ENCODE measurements around the gene IL7R. TPM values are rescaled to one million over a fixed set of nuclear protein-coding genes. Genes with fewer than 3 reads are reported as not detected.

The IL7R gene
- total RNA-seq = 6.6 TPM

- DNase-seq (ENCODE audit: low spot score in 2 of 2) = no peak
- no peak for TF ChIP-seq CTCF (IDR thresholded peaks at IDR 0.05)
- Histone ChIP-seq H3K9me3 (no peaks in the 10 kb centered on the region), H3K36me3 (no peaks in the 10 kb centered on the region), H3K4me1 (no peaks in the 10 kb centered on the region), H3K27ac (no peak within 1 kb of the TSS), H3K4me3 (no peak within 1 kb of the TSS), H3K27me3 (no peaks in the 10 kb centered on the region)
- intact Hi-C loops (cut with DNase I) = no loop called here
Observed at GRCh38 chr5:35856765-35857351, at the start of gene IL7R. Gene IL7R (plus strand): TSS chr5:35856891. CDS start chr5:35856978, 87 bp downstream.

GRCh38 chr5:35810601-35811000 lies 46.1 kb upstream of the IL7R start:
- no peaks in the 10 kb centered on the region for H3K36me3 ChIP-seq
- intact Hi-C loops (cut with DNase I) = no loop called here
- no peak overlapping the region for H3K27ac ChIP-seq
- no peaks in the 10 kb centered on the region for H3K27me3 ChIP-seq
- H3K4me3 ChIP-seq = no peak overlapping the region
- no peak for DNase-seq (ENCODE audit: low spot score in 2 of 2)
- H3K9me3 ChIP-seq = no peaks in the 10 kb centered on the region
- H3K4me1 ChIP-seq = no peaks in the 10 kb centered on the region
- TF ChIP-seq CTCF (IDR thresholded peaks at IDR 0.05) = no peak

- no peaks in the 10 kb centered on the region for H3K4me1 ChIP-seq
- no peak overlapping the region for H3K27ac ChIP-seq
- no peaks in the 10 kb centered on the region for H3K9me3 ChIP-seq
- no peak overlapping the region for H3K4me3 ChIP-seq
- H3K36me3 ChIP-seq = no peaks in the 10 kb centered on the region
- TF ChIP-seq CTCF (IDR thresholded peaks at IDR 0.05) = no peak
- intact Hi-C loops (cut with DNase I) = no loop called here
- no peaks in the 10 kb centered on the region for H3K27me3 ChIP-seq
- DNase-seq (ENCODE audit: low spot score in 2 of 2) = no peak
Observed at GRCh38 chr5:35811108-35811741, 45.5 kb upstream of the IL7R start.

- intact Hi-C loops (cut with DNase I) = no loop called here
- no peak for DNase-seq (ENCODE audit: low spot score in 2 of 2)
- TF ChIP-seq CTCF (IDR thresholded peaks at IDR 0.05) = no peak
- Histone ChIP-seq H3K4me1 (no peaks in the 10 kb centered on the region), H3K27me3 (no peaks in the 10 kb centered on the region), H3K4me3 (no peak overlapping the region), H3K9me3 (no peaks in the 10 kb centered on the region), H3K36me3 (no peaks in the 10 kb centered on the region), H3K27ac (no peak overlapping the region)
Observed at GRCh38 chr5:35813521-35813920, 43.2 kb upstream of the IL7R start.

- H3K4me3 ChIP-seq = no peak overlapping the region
- no peak overlapping the region for H3K27ac ChIP-seq
- no peak for DNase-seq (ENCODE audit: low spot score in 2 of 2)
- no peaks in the 10 kb centered on the region for H3K9me3 ChIP-seq
- H3K36me3 ChIP-seq = no peaks in the 10 kb centered on the region
- intact Hi-C loops (cut with DNase I) = no loop called here
- H3K4me1 ChIP-seq = no peaks in the 10 kb centered on the region
- no peak for TF ChIP-seq CTCF (IDR thresholded peaks at IDR 0.05)
- no peaks in the 10 kb centered on the region for H3K27me3 ChIP-seq
Observed at GRCh38 chr5:35815089-35815936, 41.4 kb upstream of the IL7R start.
